Mammary epithelial cell (primary cell): ENCODE measurements around the gene PPP2R2B.

Source experiments
- EZH2 ChIP-seq: IDR thresholded peaks from 2 replicates; pipeline ENCODE4 v1.6.1; 2012; ENCODE audit warnings: low read length, inconsistent platforms, borderline replicate concordance
- TF ChIP-seq, protein P1 (sequence below), 2 donors: IDR thresholded peaks in 1 of 2; conservative IDR thresholded peaks in 1 of 2; 2 replicates each; pipeline ENCODE4 v1.5.1; 2011 to 2012; ENCODE audit warnings: inconsistent platforms in 2 of 2, low read length in 2 of 2, mild to moderate bottlenecking in 2 of 2, control low read depth in 1 of 2, low read depth in 1 of 2; ENCODE audit not compliant: insufficient read depth in 1 of 2; ENCODE audit errors: extremely low read depth in 1 of 2

GRCh38 chr5:146718609-146719008 is 159.9 kb downstream of the PPP2R2B start:
- TF ChIP-seq, protein P1, sequence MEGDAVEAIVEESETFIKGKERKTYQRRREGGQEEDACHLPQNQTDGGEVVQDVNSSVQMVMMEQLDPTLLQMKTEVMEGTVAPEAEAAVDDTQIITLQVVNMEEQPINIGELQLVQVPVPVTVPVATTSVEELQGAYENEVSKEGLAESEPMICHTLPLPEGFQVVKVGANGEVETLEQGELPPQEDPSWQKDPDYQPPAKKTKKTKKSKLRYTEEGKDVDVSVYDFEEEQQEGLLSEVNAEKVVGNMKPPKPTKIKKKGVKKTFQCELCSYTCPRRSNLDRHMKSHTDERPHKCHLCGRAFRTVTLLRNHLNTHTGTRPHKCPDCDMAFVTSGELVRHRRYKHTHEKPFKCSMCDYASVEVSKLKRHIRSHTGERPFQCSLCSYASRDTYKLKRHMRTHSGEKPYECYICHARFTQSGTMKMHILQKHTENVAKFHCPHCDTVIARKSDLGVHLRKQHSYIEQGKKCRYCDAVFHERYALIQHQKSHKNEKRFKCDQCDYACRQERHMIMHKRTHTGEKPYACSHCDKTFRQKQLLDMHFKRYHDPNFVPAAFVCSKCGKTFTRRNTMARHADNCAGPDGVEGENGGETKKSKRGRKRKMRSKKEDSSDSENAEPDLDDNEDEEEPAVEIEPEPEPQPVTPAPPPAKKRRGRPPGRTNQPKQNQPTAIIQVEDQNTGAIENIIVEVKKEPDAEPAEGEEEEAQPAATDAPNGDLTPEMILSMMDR (conservative IDR thresholded peaks at IDR 0.05 in 1 of 2, IDR thresholded peaks at IDR 0.05 in 1 of 2; ENCODE audit: extremely low read depth in 1 of 2, insufficient read depth in 1 of 2, low read depth in 1 of 2, low read length in 2 of 2) = no peak
- no peak for TF ChIP-seq EZH2
